Heart left ventricle (tissue), 16 donors: ENCODE data around the gene RAMP1. TPM values are rescaled to one million over a fixed set of nuclear protein-coding genes. Genes with fewer than 3 reads are reported as not detected.
A peak's percentile ranks its signal among the peaks of the same experiment; 100 is the strongest.

ENCODE experiments used
- ATAC-seq, 4 donors: fragments of 200-7000 bp; cut with Tn5 transposase; one replicate each; pipeline ENCODE4 v1.9.1; 2020 to 2022; ENCODE audit warnings: moderate library complexity in 4 of 4, mild to moderate bottlenecking in 3 of 4, moderate number of reproducible peaks in 1 of 4
- DNase-seq, 5 donors: peaks; one replicate each; pipeline ENCODE4 v3.0.0-alpha.2; 2020
- H3K27ac ChIP-seq, 12 donors: fragments of 200-600 bp; sonication (generic) in 4 of 12; one replicate each; pipeline versions ENCODE4 v1.5.0 to v1.8.0; 2016 to 2022; ENCODE audit warnings: mild to moderate bottlenecking in 2 of 12
- H3K27me3 ChIP-seq, 9 donors: fragments of 200-600 bp; sonication (generic) in 2 of 9; one replicate each; pipeline versions ENCODE4 v1.5.1 to v1.8.0; 2016 to 2022; ENCODE audit warnings: mild to moderate bottlenecking in 3 of 9
- H3K36me3 ChIP-seq, 9 donors: fragments of 200-600 bp; sonication (generic) in 2 of 9; one replicate each; pipeline versions ENCODE4 v1.5.0 to v1.8.0; 2018 to 2022; ENCODE audit warnings: mild to moderate bottlenecking in 2 of 9
- H3K4me1 ChIP-seq, 12 donors: fragments of 200-600 bp; sonication (generic) in 4 of 12; one replicate each; pipeline versions ENCODE4 v1.5.0 to v1.8.0; 2016 to 2022; ENCODE audit warnings: mild to moderate bottlenecking in 3 of 12
- H3K4me3 ChIP-seq, 12 donors: fragments of 200-600 bp; sonication (generic) in 4 of 12; one replicate each; pipeline versions ENCODE4 v1.5.0 to v1.8.0; 2017 to 2022; ENCODE audit warnings: mild to moderate bottlenecking in 9 of 12, moderate library complexity in 4 of 12
- H3K9me3 ChIP-seq, 12 donors: fragments of 200-600 bp; sonication (generic) in 4 of 12; one replicate each; pipeline versions ENCODE4 v1.5.0 to v1.8.0; 2016 to 2022; ENCODE audit warnings: mild to moderate bottlenecking in 1 of 12
- CTCF ChIP-seq, 12 donors: fragments of 200-600 bp; sonication (generic) in 4 of 12; IDR thresholded peaks; one replicate each; pipeline versions ENCODE4 v1.5.0 to v1.8.0; 2018 to 2022; ENCODE audit warnings: antibody characterized with exemption in 12 of 12, mild to moderate bottlenecking in 5 of 12
- POLR2A ChIP-seq, 2 donors: fragments of 450-650 bp; IDR thresholded peaks; one replicate each; pipeline ENCODE4 v1.6.1; 2017; ENCODE audit warnings: antibody characterized with exemption in 2 of 2, mild to moderate bottlenecking in 2 of 2, moderate library complexity in 2 of 2
- WGBS, 4 donors: extraction: QIAGEN DNeasy Blood & Tissue Kit in 2 of 4; methylation state at CpG; one replicate each; pipeline versions ENCODE4 v1.1.5 to v1.1.7; 2013 to 2018; 5-methylcytosine and 5-hydroxymethylcytosine counted together
- intact Hi-C, 10 donors: fragments of 100-400 bp; cut with DNase I; formaldehyde crosslinking; loops; one replicate each; pipeline versions ENCODE4 v1.11.1 to v1.14.2; 2022
- polyA plus RNA-seq, 2 donors: library from polyadenylated mRNA; stranded (reverse); fragments of 200-250 nt; gene quantifications; one replicate each; pipeline ENCODE4 v1.2.3, GENCODE V29; 2013
- total RNA-seq, 9 donors: library from RNA; depleted of rRNA in 2 of 9; stranded (reverse); fragments of >200 nt in 2 of 9; fragmentation: NEBNext Ultra II Directional in 3 of 9; extraction: Animal tissue kit (Norgen Biotek cat#: 25700) in 3 of 9; gene quantifications; one replicate each; pipeline versions ENCODE4 v1.1.0 to v1.2.4, GENCODE V29; 2016 to 2023
- donor health status: ischemic (EF 13 %, LVEDD 7.1; RV severe dilation, severe dysfunction).
- donor health status: healthy with polysubstance abuse.
- donor health status: DM: no; HTN: yes; CAD: no.
- donor health status: DM: no; HTN: no; CAD: no.
- donor health status: ischemic (EF 25% LVEDD 6.9; RV normal size, moderate dysfunction).
- donor health status: ischemic (EF 25% LVEDD 5.7; RV mildly dilated, moderate dysfunction).
- donor health status: healthy.
- donor health status: DM: yes; HTN: yes; CAD: no.
- donor health status: ischemic (EF 35%, LVEDD 5.7; RV mildly dilated, moderate dysfunction).
- donor health status: nonischemic (EF 11% LVEDD 7.7; RV severe dilation, severe dysfunction).
- donor health status: DM: yes; HTN: yes; CAD: no.
- donor health status: PGD.
- donor health status: ischemic (EF 29% LVEDD 5.4; RV normal size, mild dysfunction).
- donor health status: nonischemic (EF 23%, LVEDD 6.1; RV moderate dilation, normal function).

RAMP1 gene
- total and polyA plus RNA-seq, 11 donors = 36.5 to 1,114 (median 201) TPM

- H3K36me3 ChIP-seq = no peaks in the 10 kb centered on the region
- H3K27ac ChIP-seq = peak overlapping the region in 5 of 12 donors; percentile 22 to 97 (median 42)
- ATAC-seq (no peak), DNase-seq (peak in 1 of 5 donors; percentile 10)
- H3K27me3 ChIP-seq = no peaks in the 10 kb centered on the region
- TF ChIP-seq CTCF (IDR thresholded peaks at IDR 0.05) = no peak
- no peak for TF ChIP-seq POLR2A (IDR thresholded peaks at IDR 0.05)
- intact Hi-C loops = no loop called here
- no peaks in the 10 kb centered on the region for H3K9me3 ChIP-seq
- peaks cover 0 to 51% (median 9%) of the 10 kb centered on the region in 12 donors for H3K4me1 ChIP-seq
- no peak overlapping the region for H3K4me3 ChIP-seq
- WGBS, 4 donors = 81 to 89% (median 86%) methylated on average over 5 of the region's 5 CpGs
These were observed 19.6 kb downstream of the RAMP1 start for GRCh38 chr2:237879058-237879430.

- DNase-seq (peak in 1 of 5 donors; percentile 2), ATAC-seq (no peak)
- Histone ChIP-seq H3K27ac (peak overlapping the region in 2 of 12 donors; percentile 21 to 97), H3K4me3 (no peak overlapping the region), H3K4me1 (peaks cover 0 to 43% (median 9%) of the 10 kb centered on the region in 12 donors), H3K36me3 (no peaks in the 10 kb centered on the region), H3K27me3 (no peaks in the 10 kb centered on the region), H3K9me3 (no peaks in the 10 kb centered on the region)
- intact Hi-C loops = no loop called here
- 90 to 94% (median 92%) methylated on average over 12 of the region's 12 CpGs for WGBS, 4 donors
- no peak for TF ChIP-seq CTCF (IDR thresholded peaks at IDR 0.05)
- TF ChIP-seq POLR2A (IDR thresholded peaks at IDR 0.05) = no peak
These were observed 20.7 kb downstream of the RAMP1 start for GRCh38 chr2:237879991-237880560.

- Histone ChIP-seq H3K4me1 (peaks cover 0 to 44% (median 14%) of the 10 kb centered on the region in 12 donors), H3K36me3 (no peaks in the 10 kb centered on the region), H3K4me3 (no peak overlapping the region), H3K27me3 (no peaks in the 10 kb centered on the region), H3K9me3 (no peaks in the 10 kb centered on the region), H3K27ac (peak overlapping the region in 11 of 12 donors; percentile 15 to 97 (median 63))
- ATAC-seq (no peak), DNase-seq (peak in 2 of 5 donors; percentile 34 to 58)
- intact Hi-C loops = no loop called here
- WGBS, 4 donors = 73 to 87% (median 83%) methylated on average over 18 to 20 of the region's 20 CpGs
- no peak for TF ChIP-seq CTCF (IDR thresholded peaks at IDR 0.05)
- TF ChIP-seq POLR2A (IDR thresholded peaks at IDR 0.05) = no peak
These were observed 23.4 kb downstream of the RAMP1 start for GRCh38 chr2:237882510-237883481.

- peak overlapping the region in 8 of 12 donors; percentile 8 to 100 (median 92) for H3K27ac ChIP-seq
- no peaks in the 10 kb centered on the region for H3K9me3 ChIP-seq
- ATAC-seq (no peak), DNase-seq (peak in 1 of 5 donors; percentile 10)
- H3K4me3 ChIP-seq = no peak overlapping the region
- intact Hi-C loops = no loop called here
- 87 to 91% (median 91%) methylated on average over 10 of the region's 10 CpGs for WGBS, 4 donors
- no peaks in the 10 kb centered on the region for H3K27me3 ChIP-seq
- no peaks in the 10 kb centered on the region for H3K36me3 ChIP-seq
- TF ChIP-seq POLR2A (IDR thresholded peaks at IDR 0.05) = no peak
- no peak for TF ChIP-seq CTCF (IDR thresholded peaks at IDR 0.05)
- peaks cover 0 to 44% (median 18%) of the 10 kb centered on the region in 12 donors for H3K4me1 ChIP-seq
These were observed 24.6 kb downstream of the RAMP1 start for GRCh38 chr2:237883951-237884446.
